Fibroblast of the aortic adventitia (primary cell): ENCODE data around the gene BAG2. TPM values are rescaled to one million over a fixed set of nuclear protein-coding genes. Genes with fewer than 3 reads are reported as not detected.

Experiments
- DNase-seq: peaks from one replicate; pipeline ENCODE4 v3.0.0-alpha.2; 2010; ENCODE audit warnings: low read depth
- H3K4me3 ChIP-seq: 2 replicates; pipeline ENCODE4 v1.5.1; 2011; ENCODE audit warnings: low read depth, mild to moderate bottlenecking, control low read depth, low read length, moderate library complexity
- total RNA-seq: library from RNA; depleted of rRNA; stranded (reverse); fragments of >200 nt; gene quantifications from 2 replicates; pipeline ENCODE4 v1.2.3, GENCODE V29; 2012; ENCODE audit warnings: low replicate concordance
- TF ChIP-seq, protein P1 (sequence below): IDR thresholded peaks from 2 replicates; pipeline ENCODE4 v1.5.1; 2011; ENCODE audit warnings: mild to moderate bottlenecking, low read length, control low read depth, inconsistent platforms; ENCODE audit not compliant: insufficient read depth

Gene BAG2
- total RNA-seq, 1 donor = 24.1 TPM

GRCh38 chr6:57205550-57206328 is 33.6 kb downstream of the BAG2 start:
- DNase-seq = no peak
- H3K4me3 ChIP-seq = no peak overlapping the region
- TF ChIP-seq, protein P1, sequence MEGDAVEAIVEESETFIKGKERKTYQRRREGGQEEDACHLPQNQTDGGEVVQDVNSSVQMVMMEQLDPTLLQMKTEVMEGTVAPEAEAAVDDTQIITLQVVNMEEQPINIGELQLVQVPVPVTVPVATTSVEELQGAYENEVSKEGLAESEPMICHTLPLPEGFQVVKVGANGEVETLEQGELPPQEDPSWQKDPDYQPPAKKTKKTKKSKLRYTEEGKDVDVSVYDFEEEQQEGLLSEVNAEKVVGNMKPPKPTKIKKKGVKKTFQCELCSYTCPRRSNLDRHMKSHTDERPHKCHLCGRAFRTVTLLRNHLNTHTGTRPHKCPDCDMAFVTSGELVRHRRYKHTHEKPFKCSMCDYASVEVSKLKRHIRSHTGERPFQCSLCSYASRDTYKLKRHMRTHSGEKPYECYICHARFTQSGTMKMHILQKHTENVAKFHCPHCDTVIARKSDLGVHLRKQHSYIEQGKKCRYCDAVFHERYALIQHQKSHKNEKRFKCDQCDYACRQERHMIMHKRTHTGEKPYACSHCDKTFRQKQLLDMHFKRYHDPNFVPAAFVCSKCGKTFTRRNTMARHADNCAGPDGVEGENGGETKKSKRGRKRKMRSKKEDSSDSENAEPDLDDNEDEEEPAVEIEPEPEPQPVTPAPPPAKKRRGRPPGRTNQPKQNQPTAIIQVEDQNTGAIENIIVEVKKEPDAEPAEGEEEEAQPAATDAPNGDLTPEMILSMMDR = no peak

DNA sequence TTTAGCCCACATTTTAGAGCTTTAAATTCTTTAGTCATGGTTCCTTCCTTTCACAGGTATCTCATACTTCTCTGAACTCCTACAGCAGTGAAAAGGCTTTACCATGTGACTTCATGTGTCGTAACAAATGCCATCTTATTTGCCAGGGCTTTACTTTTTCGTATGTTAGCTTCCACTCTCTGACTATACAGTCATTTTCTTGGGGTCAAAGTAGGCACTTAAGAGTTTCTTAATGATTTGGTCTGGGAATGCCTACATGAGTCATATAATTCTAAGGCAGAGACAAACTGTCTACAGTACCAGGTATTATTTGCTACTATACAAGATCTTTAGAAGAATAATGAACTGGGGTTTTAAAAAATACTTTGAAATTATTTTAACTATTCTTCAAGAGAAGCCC is 35.0 kb downstream of the BAG2 start:
- peak; percentile 26 for DNase-seq
- H3K4me3 ChIP-seq = no peak overlapping the region
- TF ChIP-seq, protein P1 = no peak

DNA sequence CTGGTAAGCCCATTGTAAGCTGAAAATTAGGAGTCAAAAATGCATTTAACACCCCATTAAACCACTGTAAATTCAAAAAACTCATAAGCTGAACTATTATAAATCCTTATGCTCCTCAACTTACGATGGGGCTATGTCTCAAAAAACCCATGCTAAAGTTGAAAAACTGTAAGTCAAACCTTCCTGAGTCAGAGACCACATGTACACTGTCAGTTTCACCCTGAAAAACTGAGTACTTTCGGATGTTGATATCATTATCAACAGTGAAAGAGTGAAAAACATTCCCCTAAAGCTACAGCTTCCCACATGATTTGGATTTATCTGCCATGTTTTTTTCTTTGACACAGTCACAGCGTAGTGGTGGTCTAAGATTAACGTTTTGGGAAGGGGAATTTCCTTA is 35.7 kb downstream of the BAG2 start:
- no peak for DNase-seq
- TF ChIP-seq, protein P1 = no peak
- H3K4me3 ChIP-seq = no peak overlapping the region

DNA sequence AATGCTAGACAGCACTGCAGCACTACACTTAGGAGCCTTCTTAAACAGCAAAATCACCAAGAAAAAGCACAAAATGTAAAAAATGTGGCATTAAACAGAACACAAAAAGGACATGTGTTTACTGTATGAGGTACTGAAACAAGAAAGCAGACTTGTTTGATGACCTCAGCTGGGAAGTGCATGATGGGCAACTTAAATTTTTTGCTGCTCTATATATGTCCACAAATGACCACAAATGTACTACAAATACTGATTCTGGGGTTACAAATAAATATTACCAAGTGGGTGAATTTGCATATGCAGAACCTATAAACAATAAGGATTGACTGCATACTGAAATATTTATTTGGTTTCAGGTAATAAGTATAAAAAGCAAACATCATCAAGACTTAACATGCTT is 36.9 kb downstream of the BAG2 start:
- DNase-seq = no peak
- H3K4me3 ChIP-seq = no peak overlapping the region
- TF ChIP-seq, protein P1 = no peak

- H3K4me3 ChIP-seq = no peak overlapping the region
- TF ChIP-seq, protein P1 = no peak
- no peak for DNase-seq
These were observed 37.9 kb downstream of the BAG2 start for GRCh38 chr6:57210060-57210459.

- TF ChIP-seq, protein P1 = no peak
- no peak for DNase-seq
These were observed 43.1 kb downstream of the BAG2 start for GRCh38 chr6:57215260-57215659.

More at GRCh38 chr6:57215260-57215659, 43.1 kb downstream of the BAG2 start:
- H3K4me3 ChIP-seq = no peak overlapping the region
